ENCODE results near the gene TBC1D5. TPM values are rescaled to one million over a fixed set of nuclear protein-coding genes. Genes with fewer than 3 reads are reported as not detected.

The TBC1D5 gene
- total and polyA plus RNA-seq, 2 of the 4 experiments (the other 2 are of a cell fraction) = 16.4 to 57.0 TPM

- WGBS, 2 experiments (ENCODE audit: extremely low coverage in 2 of 2, insufficient read length in 1 of 2) = 100% methylated on average over 1 of the region's 2 CpGs; no CpG with 5 or more reads in 1 of the 2 experiments
- no peak overlapping the region for H3K14ac ChIP-seq (replicated peaks; ENCODE audit: low read depth, low read length)
- in situ Hi-C loops (cut with MboI; ENCODE audit: low sequenced_read_pairs) (no loop called here), dilution Hi-C loops (cut with HindIII; ENCODE audit: low sequenced_read_pairs, unreplicated experiment) (no loop called here), intact Hi-C loops (cut with micrococcal nuclease) (no loop called here)
- POLR2A ChIA-PET (ENCODE audit: unreplicated experiment) = no interaction called here
- no peak overlapping the region for H4K8ac ChIP-seq (ENCODE audit: low read depth in 2 of 2, low read length in 2 of 2)
- H2BK5ac ChIP-seq (ENCODE audit: low read depth, low read length, poor library complexity, severe bottlenecking) = no peak overlapping the region
- ATAC-seq (ENCODE audit: low read depth) (no peak), DNase-seq (no peak)
- no peak overlapping the region for H2AFZ ChIP-seq (replicated peaks; ENCODE audit: low read length, poor library complexity)
- H3K27ac ChIP-seq (ENCODE audit: insufficient read depth, low read length) = no peak overlapping the region
- H3K9me1 ChIP-seq (ENCODE audit: insufficient read depth, low read length) = no peaks in the 10 kb centered on the region
- no peak overlapping the region for H4K5ac ChIP-seq (ENCODE audit: low read depth, low read length)
- H3K23ac ChIP-seq (ENCODE audit: low read depth, low read length) = no peak overlapping the region
- CTCF ChIA-PET = interaction anchor here (0.6 kb wide), 1 partner anchor 128 kb away, joined by 3 read pairs; no protein-coding TSS in a partner anchor
- H2BK20ac ChIP-seq (ENCODE audit: low read depth, low read length) = no peak overlapping the region
- H3K4me2 ChIP-seq (ENCODE audit: low read depth, low read length) = no peak overlapping the region
- H3K56ac ChIP-seq (ENCODE audit: extremely low read depth, insufficient read depth, low read length) = no peak overlapping the region
- no peaks in the 10 kb centered on the region for H3K27me3 ChIP-seq (ENCODE audit: control insufficient read depth, insufficient read depth, low read length)
- no peak for TF ChIP-seq RCOR1 (IDR thresholded peaks at IDR 0.05; ENCODE audit: insufficient replicate concordance, low read length)
- no peak for TF ChIP-seq FOS (IDR thresholded peaks at IDR 0.05; ENCODE audit: low read depth, low read length)
- TF ChIP-seq RAD21 (IDR thresholded peaks at IDR 0.05; ENCODE audit: low read length) = no peak
- no peak for TF ChIP-seq CHD1 (IDR thresholded peaks at IDR 0.05; ENCODE audit: low read depth, low read length)
- TF ChIP-seq MXI1 (IDR thresholded peaks at IDR 0.05; ENCODE audit: borderline replicate concordance, low read depth, low read length) = no peak
- no peak for TF ChIP-seq CEBPB (IDR thresholded peaks at IDR 0.05; ENCODE audit: low read depth, low read length)
- TF ChIP-seq SMC3 (IDR thresholded peaks at IDR 0.05; ENCODE audit: low read depth, low read length) = no peak
- TF ChIP-seq CTCF (conservative IDR thresholded peaks at IDR 0.05; ENCODE audit: low read depth, low read length) = no peak
- TF ChIP-seq MAZ (IDR thresholded peaks at IDR 0.05; ENCODE audit: borderline replicate concordance, low read depth, low read length) = no peak
- TF ChIP-seq, protein P1, sequence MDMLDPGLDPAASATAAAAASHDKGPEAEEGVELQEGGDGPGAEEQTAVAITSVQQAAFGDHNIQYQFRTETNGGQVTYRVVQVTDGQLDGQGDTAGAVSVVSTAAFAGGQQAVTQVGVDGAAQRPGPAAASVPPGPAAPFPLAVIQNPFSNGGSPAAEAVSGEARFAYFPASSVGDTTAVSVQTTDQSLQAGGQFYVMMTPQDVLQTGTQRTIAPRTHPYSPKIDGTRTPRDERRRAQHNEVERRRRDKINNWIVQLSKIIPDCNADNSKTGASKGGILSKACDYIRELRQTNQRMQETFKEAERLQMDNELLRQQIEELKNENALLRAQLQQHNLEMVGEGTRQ (IDR thresholded peaks at IDR 0.05; ENCODE audit: low read depth, low read length) = no peak
- TF ChIP-seq MAFK (IDR thresholded peaks at IDR 0.05; ENCODE audit: low read depth, low read length) = no peak
- TF ChIP-seq BHLHE40 (IDR thresholded peaks at IDR 0.05; ENCODE audit: low read depth, low read length) = no peak
- TF ChIP-seq RFX5 (IDR thresholded peaks at IDR 0.05; ENCODE audit: low read depth, low read length) = no peak
- no peak for TF ChIP-seq ELK1 (IDR thresholded peaks at IDR 0.05; ENCODE audit: borderline replicate concordance, low read depth, low read length)
- TF ChIP-seq NFE2L2 (IDR thresholded peaks at IDR 0.05; ENCODE audit: low read depth, low read length) = no peak
- no peak for TF ChIP-seq POLR2A (IDR thresholded peaks at IDR 0.05; ENCODE audit: low read depth, low read length)
- no peaks in the 10 kb centered on the region for H3K36me3 ChIP-seq (ENCODE audit: control insufficient read depth, insufficient read depth, low read length)
- H3K4me3 ChIP-seq (ENCODE audit: insufficient read depth, low read depth, low read length) = no peak overlapping the region
- H2BK15ac ChIP-seq (ENCODE audit: low read depth, low read length) = no peak overlapping the region
- no peak overlapping the region for H2AK9ac ChIP-seq (replicated peaks; ENCODE audit: low read depth, low read length, poor library complexity)
- BruUV-seq (replicated peaks) = no TSS peak
- H3K4ac ChIP-seq (ENCODE audit: low read depth, low read length) = no peak overlapping the region
- H3K9me3 ChIP-seq (ENCODE audit: control insufficient read depth, insufficient read depth, low read length) = no peaks in the 10 kb centered on the region
- H3K4me1 ChIP-seq (ENCODE audit: control insufficient read depth, insufficient read depth, low read length) = no peaks in the 10 kb centered on the region; the same call in 1 of the 2 replicates
- no peaks in the 10 kb centered on the region for H3K79me1 ChIP-seq (ENCODE audit: low read depth in 1 of 2, low read length in 2 of 2)
- H4K91ac ChIP-seq (ENCODE audit: insufficient read depth, low read depth, low read length) = no peak overlapping the region
- H2BK120ac ChIP-seq (ENCODE audit: low read depth, low read length) = no peak overlapping the region
- H3K18ac ChIP-seq (ENCODE audit: low read depth, low read length) = no peak overlapping the region
- no peaks in the 10 kb centered on the region for H4K20me1 ChIP-seq (ENCODE audit: insufficient read depth, low read length)
- no peak overlapping the region for H2AK5ac ChIP-seq (ENCODE audit: low read depth, low read length)
- no peak overlapping the region for H3K9ac ChIP-seq (ENCODE audit: low read depth, low read length)
Measured at GRCh38 chr3:17301271-17301670, 441.2 kb downstream of the TBC1D5 start.

Data from IMR-90 (cell line).